Progenitor cell of endocrine pancreas (in vitro differentiated cells): ENCODE data around the gene S100G. TPM values are rescaled to one million over a fixed set of nuclear protein-coding genes. Genes with fewer than 3 reads are reported as not detected.
A peak's percentile ranks its signal among the peaks of the same experiment; 100 is the strongest.

Source experiments
- DNase-seq: peaks from one replicate; pipeline ENCODE4 v3.0.0; 2021; ENCODE audit warnings: low spot score; ENCODE audit not compliant: unreplicated experiment
- H3K27ac Mint-ChIP-seq: 2 replicates; pipeline ENCODE4 v1.8.0; 2021; ENCODE audit warnings: mild to moderate bottlenecking, moderate library complexity, mixed read lengths
- H3K27me3 Mint-ChIP-seq: 2 replicates; pipeline ENCODE4 v1.8.0; 2021; ENCODE audit warnings: mixed read lengths
- H3K36me3 Mint-ChIP-seq: 2 replicates; pipeline ENCODE4 v1.8.0; 2022; ENCODE audit warnings: mixed read lengths; ENCODE audit not compliant: insufficient read depth
- H3K4me1 Mint-ChIP-seq: 2 replicates; pipeline ENCODE4 v1.8.0; 2021; ENCODE audit warnings: low read depth, mixed read lengths
- H3K4me3 Mint-ChIP-seq: 2 replicates; pipeline ENCODE4 v1.8.0; 2021; ENCODE audit warnings: low read depth, mild to moderate bottlenecking, moderate library complexity, mixed read lengths
- H3K9me3 Mint-ChIP-seq: 2 replicates; pipeline ENCODE4 v1.8.0; 2021; ENCODE audit warnings: low read depth, mixed read lengths
- total RNA-seq: library from RNA; stranded (reverse); gene quantifications from 2 replicates; pipeline ENCODE4 v1.2.1, GENCODE V29; 2021
- TF ChIP-seq, protein P1 (sequence below): fragments of 200-600 bp; sonication (generic); IDR thresholded peaks from one replicate; pipeline ENCODE4 v1.5.0; 2021; ENCODE audit warnings: antibody characterized with exemption, mild to moderate bottlenecking; ENCODE audit not compliant: unreplicated experiment

S100G gene
- total RNA-seq, 1 donor from 2014 or later: not detected

- H3K9me3 Mint-ChIP-seq: no peaks in the 10 kb centered on the region
- peaks cover 24% of the 10 kb centered on the region for H3K36me3 Mint-ChIP-seq
- H3K27ac Mint-ChIP-seq: peak overlapping the region; percentile 69
- H3K4me3 Mint-ChIP-seq: no peak overlapping the region
- H3K4me1 Mint-ChIP-seq: peaks cover 17% of the 10 kb centered on the region
- no peaks in the 10 kb centered on the region for H3K27me3 Mint-ChIP-seq
- TF ChIP-seq, protein P1, sequence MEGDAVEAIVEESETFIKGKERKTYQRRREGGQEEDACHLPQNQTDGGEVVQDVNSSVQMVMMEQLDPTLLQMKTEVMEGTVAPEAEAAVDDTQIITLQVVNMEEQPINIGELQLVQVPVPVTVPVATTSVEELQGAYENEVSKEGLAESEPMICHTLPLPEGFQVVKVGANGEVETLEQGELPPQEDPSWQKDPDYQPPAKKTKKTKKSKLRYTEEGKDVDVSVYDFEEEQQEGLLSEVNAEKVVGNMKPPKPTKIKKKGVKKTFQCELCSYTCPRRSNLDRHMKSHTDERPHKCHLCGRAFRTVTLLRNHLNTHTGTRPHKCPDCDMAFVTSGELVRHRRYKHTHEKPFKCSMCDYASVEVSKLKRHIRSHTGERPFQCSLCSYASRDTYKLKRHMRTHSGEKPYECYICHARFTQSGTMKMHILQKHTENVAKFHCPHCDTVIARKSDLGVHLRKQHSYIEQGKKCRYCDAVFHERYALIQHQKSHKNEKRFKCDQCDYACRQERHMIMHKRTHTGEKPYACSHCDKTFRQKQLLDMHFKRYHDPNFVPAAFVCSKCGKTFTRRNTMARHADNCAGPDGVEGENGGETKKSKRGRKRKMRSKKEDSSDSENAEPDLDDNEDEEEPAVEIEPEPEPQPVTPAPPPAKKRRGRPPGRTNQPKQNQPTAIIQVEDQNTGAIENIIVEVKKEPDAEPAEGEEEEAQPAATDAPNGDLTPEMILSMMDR: no peak
- no peak for DNase-seq
These were observed 1.6 kb downstream of the S100G start for GRCh38 chrX:16651391-16652024.

GRCh38 chrX:16653424-16653823, 3.5 kb downstream of the S100G start:
- no peak overlapping the region for H3K4me3 Mint-ChIP-seq
- H3K36me3 Mint-ChIP-seq: peaks cover 30% of the 10 kb centered on the region
- peaks cover 9% of the 10 kb centered on the region for H3K4me1 Mint-ChIP-seq
- H3K9me3 Mint-ChIP-seq: no peaks in the 10 kb centered on the region
- TF ChIP-seq, protein P1: no peak
- H3K27me3 Mint-ChIP-seq: no peaks in the 10 kb centered on the region
- peak overlapping the region; percentile 59 for H3K27ac Mint-ChIP-seq
- DNase-seq: no peak

DNA sequence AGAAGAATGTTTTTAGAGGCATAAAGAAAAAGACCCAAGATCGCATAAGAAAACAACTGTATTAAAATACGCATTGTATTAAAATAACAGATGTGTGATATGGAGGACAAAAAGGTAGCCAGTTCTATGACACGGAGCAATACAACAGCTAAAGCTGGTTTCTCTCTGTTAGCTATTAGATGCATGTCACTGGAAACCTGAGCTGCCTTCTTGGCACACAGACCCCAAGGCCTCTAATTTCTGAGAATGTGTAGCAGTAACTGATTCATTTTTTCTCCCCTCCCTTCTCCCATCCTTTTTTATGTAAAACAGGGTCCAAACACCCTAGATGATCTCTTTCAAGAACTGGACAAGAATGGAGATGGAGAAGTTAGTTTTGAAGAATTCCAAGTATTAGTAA, 4.1 kb downstream of the S100G start:
- H3K4me1 Mint-ChIP-seq: peaks cover 4% of the 10 kb centered on the region
- H3K27me3 Mint-ChIP-seq: no peaks in the 10 kb centered on the region
- TF ChIP-seq, protein P1: no peak
- DNase-seq: no peak
- H3K4me3 Mint-ChIP-seq: no peak overlapping the region
- H3K27ac Mint-ChIP-seq: no peak overlapping the region
- H3K9me3 Mint-ChIP-seq: no peaks in the 10 kb centered on the region
- peaks cover 33% of the 10 kb centered on the region for H3K36me3 Mint-ChIP-seq

GRCh38 chrX:16658284-16658683, 8.3 kb downstream of the S100G start:
- Mint-ChIP-seq H3K4me1 (peaks cover 15% of the 10 kb centered on the region), H3K27me3 (no peaks in the 10 kb centered on the region), H3K36me3 (peaks cover 28% of the 10 kb centered on the region), H3K9me3 (no peaks in the 10 kb centered on the region), H3K27ac (no peak overlapping the region), H3K4me3 (no peak overlapping the region)
- no peak for DNase-seq
- TF ChIP-seq, protein P1: no peak

DNA sequence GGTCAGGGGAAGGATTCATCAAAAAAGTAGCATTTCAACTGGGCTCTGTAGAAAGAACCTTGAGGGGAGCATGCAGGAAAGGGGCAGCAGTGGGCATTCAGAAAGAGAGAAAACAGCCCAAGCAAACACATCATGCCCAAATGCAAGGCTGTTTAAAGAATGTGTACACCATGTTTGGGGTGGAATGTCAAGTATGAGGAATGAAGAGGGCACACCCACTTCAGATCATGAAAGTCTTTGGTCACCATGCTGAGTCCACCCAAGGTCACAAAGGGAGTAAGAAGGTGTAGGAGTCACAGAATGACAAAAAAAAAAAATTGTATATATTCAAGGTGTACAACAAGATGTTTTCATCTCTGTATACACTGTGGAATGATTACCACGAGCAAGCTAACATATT, 9.4 kb downstream of the S100G start:
- no peak for DNase-seq
- Mint-ChIP-seq H3K27me3 (no peaks in the 10 kb centered on the region), H3K36me3 (peaks cover 35% of the 10 kb centered on the region), H3K27ac (no peak overlapping the region), H3K4me3 (no peak overlapping the region), H3K4me1 (peaks cover 18% of the 10 kb centered on the region), H3K9me3 (no peaks in the 10 kb centered on the region)
- TF ChIP-seq, protein P1: no peak
